Transverse colon (tissue), 4 donors: ENCODE data around the gene ID3. TPM values are rescaled to one million over a fixed set of nuclear protein-coding genes. Genes with fewer than 3 reads are reported as not detected.

Source experiments
- DNase-seq: peaks from one replicate; pipeline ENCODE4 v3.0.0-alpha.2; 2019
- H3K27ac ChIP-seq, 4 donors: fragments of 200-600 bp; sonication (generic); 2 replicates each; pipeline ENCODE4 v1.5.1; 2016 to 2018; ENCODE audit warnings: inconsistent platforms in 4 of 4
- H3K27me3 ChIP-seq: fragments of 200-600 bp; sonication (generic); 2 replicates; pipeline ENCODE4 v1.5.1; 2017; ENCODE audit warnings: inconsistent platforms
- H3K36me3 ChIP-seq, 4 donors: fragments of 200-600 bp; sonication (generic); 2 replicates each; pipeline ENCODE4 v1.5.1; 2017 to 2019; ENCODE audit warnings: inconsistent platforms in 4 of 4
- H3K4me1 ChIP-seq, 4 donors: fragments of 200-600 bp; sonication (generic); 2 replicates each; pipeline ENCODE4 v1.5.1; 2017 to 2020; ENCODE audit warnings: inconsistent platforms in 4 of 4
- H3K4me3 ChIP-seq, 4 donors: fragments of 200-600 bp; sonication (generic); 1 replicate in 1 of 4; 2 replicates in 3 of 4; pipeline versions ENCODE4 v1.5.1 to v1.6.1; 2017 to 2019; ENCODE audit warnings: inconsistent platforms in 4 of 4
- H3K9me3 ChIP-seq, 2 donors: fragments of 200-600 bp; sonication (generic); 2 replicates each; pipeline ENCODE4 v1.5.1; 2017 to 2019; ENCODE audit warnings: inconsistent platforms in 2 of 2
- CTCF ChIP-seq, 5 experiments: fragments of 200-600 bp in 3 of 5; fragments of 450-650 bp in 2 of 5; sonication (generic) in 3 of 5; IDR thresholded peaks; 1 replicate in 2 of 5; 2 replicates in 3 of 5; pipeline ENCODE4 v1.5.1; 2016 to 2017; ENCODE audit warnings: antibody characterized with exemption in 5 of 5, inconsistent platforms in 3 of 5, mild to moderate bottlenecking in 2 of 5, moderate library complexity in 1 of 5
- EP300 ChIP-seq: sonication (generic); formaldehyde crosslinking; IDR thresholded peaks from one replicate; pipeline ENCODE4 v1.6.1; 2017; ENCODE audit warnings: antibody characterized with exemption, low read depth
- POLR2A ChIP-seq: fragments of 450-650 bp; IDR thresholded peaks from one replicate; pipeline ENCODE4 v1.6.1; 2016; ENCODE audit warnings: antibody characterized with exemption, mild to moderate bottlenecking, moderate library complexity
- POLR2AphosphoS5 ChIP-seq, 3 donors: sonication (generic); formaldehyde crosslinking; IDR thresholded peaks; one replicate each; pipeline ENCODE4 v1.6.1; 2016; ENCODE audit warnings: antibody characterized with exemption in 3 of 3
- WGBS, 2 donors: methylation state at CpG; one replicate each; pipeline ENCODE4 v1.1.5; 2018; ENCODE audit warnings: low coverage in 1 of 2; 5-methylcytosine and 5-hydroxymethylcytosine counted together
- in situ Hi-C, 4 donors: fragments of 200-750 bp; cut with MboI; loops; one replicate each; pipeline versions ENCODE4 v1.15.0 to v1.15.1; 2017; ENCODE audit warnings: low sequenced_read_pairs in 3 of 4, low pct_ligation_motif_present in 1 of 4, low pct_unique_long_range_greater_than_20kb in 1 of 4
- intact Hi-C: fragments of 100-400 bp; cut with DNase I; formaldehyde crosslinking; loops from one replicate; pipeline ENCODE4 v1.15.1; 2023; ENCODE audit warnings: low total_unique reads
- total RNA-seq, 4 donors: library from RNA; depleted of rRNA; stranded (reverse); fragments of >200 nt; gene quantifications; one replicate each; pipeline ENCODE4 v1.1.0, GENCODE V29; 2016

The ID3 gene
- total RNA-seq, 4 donors from 2014 or later: 174 to 363 (median 253) TPM

GRCh38 chr1:23601135-23601967 lies 42.0 kb upstream of the ID3 start:
- Histone ChIP-seq H3K9me3 (no peaks in the 10 kb centered on the region), H3K4me3 (no peak overlapping the region), H3K36me3 (no peaks in the 10 kb centered on the region), H3K4me1 (peaks cover 0 to 4% (median 0%) of the 10 kb centered on the region in 4 donors), H3K27me3 (no peaks in the 10 kb centered on the region), H3K27ac (no peak overlapping the region)
- in situ Hi-C loops (no loop called here), intact Hi-C loops (no loop called here)
- TF ChIP-seq CTCF (IDR thresholded peaks at IDR 0.05) (no peak), POLR2A (no peak), POLR2AphosphoS5 (IDR thresholded peaks at IDR 0.05) (no peak), EP300 (no peak)
- WGBS, 2 donors: 72 to 85% methylated on average over 7 to 11 of the region's 11 CpGs
- DNase-seq: no peak

- Histone ChIP-seq H3K36me3 (no peaks in the 10 kb centered on the region), H3K4me1 (peaks cover 0 to 4% (median 0%) of the 10 kb centered on the region in 4 donors), H3K9me3 (no peaks in the 10 kb centered on the region), H3K27ac (no peak overlapping the region), H3K4me3 (no peak overlapping the region), H3K27me3 (no peaks in the 10 kb centered on the region)
- intact Hi-C loops: no loop called here
- DNase-seq: no peak
- 57 to 71% methylated on average over 6 of the region's 6 CpGs for WGBS, 2 donors
- TF ChIP-seq EP300 (no peak), POLR2AphosphoS5 (IDR thresholded peaks at IDR 0.05) (no peak), CTCF (IDR thresholded peaks at IDR 0.05) (no peak), POLR2A (no peak)
- in situ Hi-C loops: no loop called here
Observed at GRCh38 chr1:23600283-23600682, 41.0 kb upstream of the ID3 start.

GRCh38 chr1:23599125-23599524 lies 39.8 kb upstream of the ID3 start:
- H3K4me1 ChIP-seq: peaks cover 0 to 4% (median 0%) of the 10 kb centered on the region in 4 donors
- no peak for DNase-seq
- no peaks in the 10 kb centered on the region for H3K36me3 ChIP-seq
- in situ Hi-C loops (no loop called here), intact Hi-C loops (no loop called here)
- TF ChIP-seq POLR2A (no peak), EP300 (no peak), POLR2AphosphoS5 (IDR thresholded peaks at IDR 0.05) (no peak)
- no peak overlapping the region for H3K4me3 ChIP-seq
- H3K9me3 ChIP-seq: no peaks in the 10 kb centered on the region
- no peak overlapping the region for H3K27ac ChIP-seq
- 82% methylated on average over 1 of the region's 1 CpG; no CpG with 5 or more reads in 1 of the 2 donors for WGBS, 2 donors
- H3K27me3 ChIP-seq: no peaks in the 10 kb centered on the region

- Histone ChIP-seq H3K4me3 (no peak overlapping the region), H3K4me1 (peaks cover 0 to 4% (median 0%) of the 10 kb centered on the region in 4 donors), H3K27ac (no peak overlapping the region), H3K36me3 (no peaks in the 10 kb centered on the region), H3K27me3 (no peaks in the 10 kb centered on the region), H3K9me3 (no peaks in the 10 kb centered on the region)
- intact Hi-C loops (no loop called here), in situ Hi-C loops (no loop called here)
- 83% methylated on average over 8 of the region's 8 CpGs; no CpG with 5 or more reads in 1 of the 2 donors for WGBS, 2 donors
- no peak for DNase-seq
- no peak for TF ChIP-seq EP300
- TF ChIP-seq POLR2A: no peak
- no peak for TF ChIP-seq CTCF (IDR thresholded peaks at IDR 0.05)
- no peak for TF ChIP-seq POLR2AphosphoS5 (IDR thresholded peaks at IDR 0.05)
Observed at GRCh38 chr1:23598424-23598823, 39.1 kb upstream of the ID3 start.
